ENCODE results near the gene SINHCAF.
"Not testable (repeated sequence)": the region's sequence is repeated elsewhere in the genome, so short reads cannot be mapped to it uniquely, and the experiment has no call there.

SINHCAF gene, protein sequence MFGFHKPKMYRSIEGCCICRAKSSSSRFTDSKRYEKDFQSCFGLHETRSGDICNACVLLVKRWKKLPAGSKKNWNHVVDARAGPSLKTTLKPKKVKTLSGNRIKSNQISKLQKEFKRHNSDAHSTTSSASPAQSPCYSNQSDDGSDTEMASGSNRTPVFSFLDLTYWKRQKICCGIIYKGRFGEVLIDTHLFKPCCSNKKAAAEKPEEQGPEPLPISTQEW

GRCh38 chr12:31325877-31326631, at the start of gene SINHCAF:
SINHCAF (minus strand) TSS chr12:31326150; CDS start chr12:31298204, 27,946 bp downstream.
- DNase-seq, result peak; percentile 94

DNA sequence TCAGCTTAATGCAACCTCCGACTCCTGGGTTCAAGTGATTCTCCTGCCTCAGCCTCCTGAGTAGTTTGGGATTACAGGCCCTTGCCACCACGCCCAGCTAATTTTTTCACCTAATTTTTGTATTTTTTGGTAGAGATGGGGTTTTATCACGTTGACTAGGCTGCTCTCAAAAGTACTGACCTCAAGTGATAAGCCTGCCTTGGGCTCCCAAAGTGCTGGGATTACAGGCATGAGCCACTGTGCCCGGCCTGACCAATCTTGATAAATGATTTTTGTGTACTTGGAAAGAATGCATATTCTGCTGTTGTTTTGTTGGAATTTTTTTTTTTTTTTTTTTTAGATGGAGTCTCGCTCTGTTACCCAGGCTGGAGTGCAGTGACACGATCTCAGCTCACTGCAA, 49.5 kb upstream of the SINHCAF start:
- DNase-seq, result not testable (repeated sequence)

- DNase-seq, result no peak
These were observed 45.3 kb upstream of the SINHCAF start for GRCh38 chr12:31371256-31371620.

DNA sequence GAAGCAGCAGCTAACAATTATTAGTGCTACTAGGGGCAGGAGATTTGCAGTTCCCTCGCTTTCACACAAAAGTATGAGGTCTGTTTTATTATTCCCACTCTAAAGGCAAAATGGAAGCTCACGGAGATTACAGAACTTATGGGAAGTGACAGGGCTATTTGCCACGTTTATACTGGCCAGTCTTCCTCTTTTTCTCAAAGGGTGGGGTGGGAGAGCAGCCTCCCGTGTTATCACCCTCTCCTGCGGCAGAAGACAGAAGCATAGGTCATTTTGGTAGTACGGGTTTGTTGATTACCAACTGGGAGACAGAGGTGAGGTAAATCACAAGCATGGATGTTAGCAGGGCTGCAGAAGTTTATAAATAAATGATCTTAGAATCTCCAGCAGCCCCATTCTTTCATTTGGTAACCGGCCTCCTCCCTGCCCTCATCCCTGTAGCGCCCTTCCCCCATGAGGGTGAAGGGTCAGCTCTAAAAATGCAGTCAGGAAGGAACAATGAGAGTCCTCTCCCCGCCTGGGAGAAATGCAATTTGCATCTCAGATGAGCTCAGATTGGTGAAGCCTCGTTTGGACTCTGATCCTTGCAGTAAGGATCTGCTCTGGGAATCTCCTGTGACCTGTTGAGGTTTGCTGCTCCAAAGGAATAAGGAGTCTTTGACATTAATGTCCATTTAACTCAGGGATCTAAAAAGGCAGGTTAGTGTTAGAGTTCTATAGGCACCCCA, 44.7 kb upstream of the SINHCAF start:
- DNase-seq, result no peak

DNA sequence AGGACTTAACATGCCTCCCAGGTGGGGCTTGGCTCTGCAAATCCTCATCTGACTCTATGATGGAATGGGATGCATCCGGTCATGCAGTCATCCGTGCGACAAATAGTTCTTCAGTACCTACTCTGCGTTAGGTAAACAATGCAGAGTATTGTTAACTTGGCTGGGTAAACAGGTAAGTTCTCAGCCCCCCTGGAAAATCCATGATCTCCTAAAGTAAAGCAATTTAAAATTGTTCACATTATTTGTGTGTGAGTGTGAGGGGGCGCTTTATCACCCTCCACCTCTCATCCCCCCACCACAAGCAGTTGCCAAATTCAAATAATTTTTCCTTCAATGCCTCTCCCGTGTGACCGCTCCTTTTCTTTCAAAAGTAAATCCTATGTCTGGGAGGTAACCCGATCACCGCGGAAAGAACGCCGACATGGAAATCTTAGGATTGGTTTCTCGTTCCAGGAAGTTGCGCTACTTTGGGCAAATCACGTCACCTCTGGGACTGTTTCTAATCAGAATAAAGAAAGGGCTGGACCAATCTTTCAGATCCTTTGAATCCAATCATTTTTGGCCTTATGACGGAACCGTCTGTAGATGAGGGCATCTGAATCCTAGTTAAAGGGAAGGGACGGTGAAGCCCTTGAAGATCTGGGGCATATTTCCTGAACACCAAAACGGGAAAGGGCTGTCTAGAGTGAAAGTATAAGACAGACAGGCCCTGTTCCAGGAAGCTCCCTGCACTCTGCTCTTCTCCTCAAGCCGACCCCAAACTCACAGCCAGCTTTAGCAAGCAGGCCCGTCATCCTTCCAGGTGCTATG, 44.0 kb upstream of the SINHCAF start:
- DNase-seq, result no peak

DNA sequence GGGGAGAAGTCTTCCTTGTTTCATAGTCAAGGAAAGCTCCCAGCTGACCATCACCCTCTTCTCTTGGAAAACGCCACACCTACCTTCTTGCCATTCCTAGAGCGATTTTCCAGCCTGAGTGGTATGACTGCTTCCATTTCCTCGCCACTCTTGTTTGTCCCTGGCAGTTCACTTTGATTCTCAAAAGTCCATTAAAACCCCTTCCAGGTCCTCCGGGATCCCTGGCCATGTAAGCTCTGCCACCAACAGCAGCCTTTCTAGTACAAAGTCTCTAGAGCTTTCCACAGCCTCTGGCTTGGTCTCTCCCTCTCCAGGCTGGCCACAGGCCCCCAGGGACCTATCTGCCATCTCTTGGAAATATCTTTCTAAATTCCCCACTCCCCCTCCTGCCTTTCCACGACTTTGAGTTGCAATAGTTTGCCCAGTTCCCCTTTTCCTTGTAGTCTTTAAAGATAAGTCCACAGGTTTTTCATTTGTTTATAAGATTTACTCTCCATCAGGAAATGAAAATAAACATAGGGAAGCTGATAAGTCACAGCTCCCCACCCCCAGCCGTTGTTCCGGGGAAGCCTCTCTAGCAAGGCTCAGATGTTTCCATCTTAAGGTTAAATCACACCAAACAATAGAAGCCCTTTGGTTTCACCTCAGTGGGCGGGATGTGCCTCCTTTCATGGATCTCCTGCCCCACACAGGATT, 42.9 kb upstream of the SINHCAF start:
- no peak for DNase-seq

DNA sequence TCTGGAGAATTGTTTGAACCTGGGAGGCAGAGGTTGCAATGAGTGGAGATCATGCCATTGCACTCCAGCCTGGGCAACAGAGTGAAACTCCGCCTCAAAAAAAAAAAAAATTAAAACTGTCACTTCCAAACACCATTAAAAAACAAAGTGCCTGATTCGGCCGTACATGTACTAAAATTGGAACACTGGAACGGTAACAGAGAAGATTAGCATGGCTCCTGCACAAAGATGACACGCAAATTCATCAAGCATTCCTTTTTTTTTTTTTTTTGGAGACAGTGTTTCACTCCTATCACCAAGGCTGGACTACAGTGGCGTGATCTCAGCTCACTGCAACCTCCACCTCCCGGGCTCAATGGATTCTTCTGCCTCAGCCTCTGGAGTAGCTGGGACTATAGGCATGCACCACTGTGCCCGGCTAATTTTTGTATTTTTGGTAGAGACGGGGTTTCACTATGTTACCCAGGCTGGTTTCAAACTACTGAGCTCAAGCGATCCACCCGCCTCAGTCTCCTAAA, 40.2 kb upstream of the SINHCAF start:
- no peak for DNase-seq

GRCh38 chr12:31363831-31364230, 37.9 kb upstream of the SINHCAF start:
- no peak for DNase-seq

- DNase-seq, result no peak
These were observed 37.5 kb upstream of the SINHCAF start for GRCh38 chr12:31363416-31363809.

DNA sequence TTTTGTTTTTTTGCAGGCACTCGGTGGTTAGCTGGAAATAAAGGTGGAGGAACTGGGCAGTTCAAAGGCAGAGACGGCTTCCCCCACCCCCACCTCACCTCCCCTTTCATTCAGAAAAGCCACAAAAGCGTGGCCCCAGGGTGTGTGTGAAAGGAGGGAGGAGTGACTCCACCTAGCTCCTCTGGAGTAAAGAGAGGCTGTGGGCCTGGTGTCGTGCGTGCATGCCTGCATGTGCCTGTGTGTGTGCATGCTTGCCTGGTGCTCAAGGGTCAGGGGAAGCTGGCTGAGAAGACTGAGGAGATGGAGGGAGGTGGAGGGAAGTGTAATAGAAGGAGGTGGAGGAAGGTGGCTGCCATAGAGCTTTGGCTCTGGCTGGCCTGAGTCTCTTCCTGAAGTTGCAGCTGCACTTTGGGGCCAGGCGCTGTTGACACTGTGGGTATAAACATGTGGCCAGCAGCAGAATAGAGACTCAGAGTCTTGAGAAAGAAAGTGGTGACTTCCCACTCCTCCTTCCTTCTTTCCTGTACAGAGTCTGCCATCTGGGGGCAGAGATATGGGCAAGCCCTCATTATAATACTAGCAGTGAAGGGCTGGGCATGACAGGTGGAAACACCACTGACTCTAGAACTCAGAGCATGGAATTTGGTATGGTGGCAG, 36.9 kb upstream of the SINHCAF start:
- DNase-seq, result no peak

GRCh38 chr12:31362115-31362758, 36.3 kb upstream of the SINHCAF start:
- peak; percentile 47 for DNase-seq

DNA sequence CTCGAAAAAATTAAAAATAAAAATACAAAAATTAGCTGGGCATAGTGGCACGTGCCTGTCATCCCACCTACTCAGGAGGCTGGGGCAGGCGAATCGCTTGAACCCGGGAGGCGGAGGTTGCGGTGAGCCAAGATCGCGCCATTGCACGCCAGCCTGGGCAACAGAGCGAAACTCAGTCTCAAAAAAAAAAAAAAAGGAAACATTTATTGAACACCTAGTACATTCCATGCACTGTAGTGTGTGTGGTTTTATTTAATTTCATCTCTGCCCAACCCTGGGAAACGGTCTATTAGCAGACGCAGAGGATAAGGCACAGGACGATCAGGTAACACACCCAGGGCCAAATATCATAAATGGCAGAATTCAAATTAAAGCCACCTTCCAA, 35.8 kb upstream of the SINHCAF start:
- DNase-seq, result no peak

- DNase-seq, result no peak
These were observed 29.8 kb upstream of the SINHCAF start for GRCh38 chr12:31355747-31356107.

DNA sequence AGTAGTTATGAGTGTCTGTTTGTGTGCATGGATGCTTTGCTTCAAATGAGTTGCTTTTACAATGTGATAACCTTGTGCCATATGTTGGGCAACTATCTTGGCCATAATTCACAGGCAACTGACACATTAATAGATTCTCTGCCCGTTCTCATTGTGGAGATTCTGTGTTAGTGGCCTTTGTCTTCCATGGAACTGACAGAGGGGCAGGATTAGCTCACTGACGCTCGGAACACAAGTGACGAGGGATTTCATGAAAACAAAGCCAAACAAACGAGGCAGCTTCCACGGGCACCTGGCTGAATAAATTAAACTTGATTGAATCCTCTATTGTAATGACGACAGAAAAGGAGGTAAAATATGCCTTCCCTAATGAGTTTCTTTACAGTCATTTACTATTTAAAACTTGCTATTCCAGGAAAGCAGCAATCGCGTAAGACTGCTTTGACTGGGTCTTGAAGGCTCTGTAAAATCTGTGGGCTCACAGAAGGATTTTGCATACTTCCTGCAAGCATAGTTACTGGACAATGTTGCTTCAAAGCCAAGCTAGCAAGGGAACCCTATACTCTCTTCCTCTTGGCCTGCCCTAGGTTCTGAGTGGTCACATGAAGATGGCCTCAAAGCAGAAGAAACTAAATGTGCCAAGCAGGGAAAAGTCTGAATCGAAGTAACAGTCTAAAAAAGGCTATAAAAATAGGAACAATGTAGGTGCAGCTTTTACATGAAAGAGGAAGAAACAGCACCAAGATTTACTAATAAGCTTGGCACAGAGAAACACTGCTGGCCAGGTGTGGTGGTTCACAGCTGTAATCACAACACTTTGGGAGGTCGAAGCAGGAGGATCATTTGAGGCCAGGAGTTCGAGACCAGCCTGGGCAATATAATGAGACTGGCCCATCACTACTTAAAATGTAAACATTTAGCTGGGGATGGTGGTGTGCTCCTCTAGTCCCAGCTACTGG, 28.1 kb upstream of the SINHCAF start:
- DNase-seq, result peak; percentile 69

GRCh38 chr12:31346267-31346666, 20.3 kb upstream of the SINHCAF start:
- DNase-seq, result no peak

DNA sequence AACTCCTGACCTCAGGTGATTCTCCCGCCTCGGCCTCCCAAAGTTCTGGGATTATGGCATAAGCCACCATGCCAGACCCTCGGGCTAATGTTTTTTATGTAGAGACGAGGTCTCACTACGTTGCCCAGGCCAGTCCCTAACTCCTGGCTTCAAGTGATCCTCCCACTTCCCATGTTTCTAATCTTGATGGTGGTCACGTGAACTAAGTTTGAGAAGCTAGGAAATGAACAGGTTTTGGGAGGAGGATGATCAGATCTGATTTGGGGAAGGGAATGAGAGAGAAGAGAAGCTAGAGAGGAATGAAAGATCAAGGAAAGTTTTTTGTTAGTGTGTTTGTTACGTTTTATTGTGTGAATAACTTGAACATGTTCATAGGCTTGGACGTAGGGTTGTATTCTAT, 17.2 kb upstream of the SINHCAF start:
- no peak for DNase-seq

GRCh38 chr12:31342286-31342685, 16.3 kb upstream of the SINHCAF start:
- DNase-seq, result no peak

GRCh38 chr12:31339831-31340622, 14.1 kb upstream of the SINHCAF start:
- DNase-seq, result no peak

DNA sequence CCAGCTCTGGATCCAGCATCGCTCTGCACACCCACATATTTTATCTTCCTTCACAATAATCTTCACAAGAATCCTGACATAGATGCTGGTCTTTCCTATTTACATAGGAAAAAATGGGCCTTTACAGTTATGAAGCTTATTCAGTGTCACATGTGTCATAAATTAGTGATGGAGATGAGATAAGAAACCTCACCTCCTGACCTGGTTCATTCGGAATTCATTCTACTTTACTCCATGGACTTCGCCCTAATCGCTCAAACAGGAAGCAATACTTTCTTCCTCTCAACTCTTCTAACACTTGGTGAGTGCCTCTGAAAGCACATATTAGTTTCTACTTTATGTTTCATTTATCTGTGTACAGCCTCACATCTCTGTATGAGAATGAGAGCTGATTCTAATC, 12.0 kb upstream of the SINHCAF start:
- no peak for DNase-seq

Measured in NCI-H1436 treated with DMSO at 0.1 percent for 48 hours (cell line).